K562 (cell line): ENCODE data around the gene SHF. TPM values are rescaled to one million over a fixed set of nuclear protein-coding genes. Genes with fewer than 3 reads are reported as not detected.

Experiments used
- CXXC5 ChIP-seq: fragments of 250-450 bp; sonication (Bioruptor Pico); IDR thresholded peaks from 2 replicates; pipeline ENCODE4 v1.8.0; 2022; ENCODE audit warnings: inconsistent platforms, mild to moderate bottlenecking, moderate library complexity
- ELK3 ChIP-seq: fragments of 450-650 bp; formaldehyde crosslinking; IDR thresholded peaks from 2 replicates; pipeline ENCODE4 v1.4.0; 2020; ENCODE audit warnings: mild to moderate bottlenecking
- ETV5 ChIP-seq: sonication (generic); formaldehyde crosslinking; IDR thresholded peaks from 2 replicates; pipeline ENCODE4 v1.4.0; 2020; ENCODE audit warnings: low read depth, mild to moderate bottlenecking, missing genetic modification reagents
- PBX2 ChIP-seq, 2 experiments: IDR thresholded peaks in 1 of 2; conservative IDR thresholded peaks in 1 of 2; 2 replicates each; pipeline ENCODE4 v1.6.1; 2016; ENCODE audit warnings: low read depth in 2 of 2, mild to moderate bottlenecking in 1 of 2, missing compliant biosample characterization in 1 of 2, missing genetic modification characterization in 1 of 2, moderate library complexity in 1 of 2
- RFX5 ChIP-seq: IDR thresholded peaks from 2 replicates; pipeline ENCODE4 v1.6.1; 2011; ENCODE audit warnings: low read depth, mild to moderate bottlenecking, improper control_type of control experiment, low read length
- RREB1 ChIP-seq: fragments of 250-450 bp; sonication (Bioruptor Pico); IDR thresholded peaks from 2 replicates; pipeline ENCODE4 v1.4.0; 2020
- SAP30 ChIP-seq: fragments of 200-600 bp; sonication (generic); IDR thresholded peaks from 2 replicates; pipeline ENCODE4 v1.6.1; 2012; ENCODE audit warnings: borderline replicate concordance, low read depth, mild to moderate bottlenecking, moderate library complexity, low read length, control low read depth, inconsistent platforms; ENCODE audit not compliant: insufficient read depth, poor library complexity, severe bottlenecking
- SMC3 ChIP-seq: conservative IDR thresholded peaks from 2 replicates; pipeline ENCODE4 v1.6.1; 2011; ENCODE audit warnings: low read depth, low read length, improper control_type of control experiment; ENCODE audit not compliant: insufficient read depth
- ZBTB43 ChIP-seq: sonication (generic); formaldehyde crosslinking; IDR thresholded peaks from 2 replicates; pipeline ENCODE4 v1.8.0; 2023; ENCODE audit warnings: mild to moderate bottlenecking, missing genetic modification reagents
- ZEB2 ChIP-seq: fragments of 450-650 bp; IDR thresholded peaks from 2 replicates; pipeline ENCODE4 v1.6.1; 2016
- ZNF165 ChIP-seq: fragments of 250-450 bp; sonication (Bioruptor Pico); IDR thresholded peaks from 2 replicates; pipeline ENCODE4 v1.4.0; 2020; ENCODE audit warnings: borderline replicate concordance
- ZNF347 ChIP-seq: fragments of 450-650 bp; formaldehyde crosslinking; IDR thresholded peaks from 2 replicates; pipeline ENCODE4 v1.4.0; 2020; ENCODE audit warnings: low read depth, mild to moderate bottlenecking, moderate library complexity
- ZNF449 ChIP-seq: fragments of 250-450 bp; sonication (Bioruptor Pico); IDR thresholded peaks from 2 replicates; pipeline ENCODE4 v1.8.0; 2022; ENCODE audit warnings: moderate library complexity, mild to moderate bottlenecking, inconsistent platforms
- polyA plus RNA-seq, 8 experiments: library from polyadenylated mRNA; depleted of rRNA in 4 of 8; stranded (reverse) in 5 of 8; unstranded in 3 of 8; fragments of >200 nt; fragmentation: Nextera tagmentation in 2 of 8; fragmentation: Illumina TruSeq in 1 of 8; extraction: Ambion mirVana in 2 of 8; extraction: Trizol in 1 of 8; gene quantifications; 2 replicates each; pipeline versions ENCODE4 v1.2.1 to v1.2.3, GENCODE V29; 2011 to 2014; ENCODE audit warnings: inconsistent platforms in 1 of 8, missing spikeins in 1 of 8
- total RNA-seq, 7 experiments: library from RNA; depleted of rRNA in 6 of 7; stranded (reverse); fragments of >200 nt in 6 of 7; fragmentation: Illumina TruSeq in 2 of 7; extraction: Trizol in 2 of 7; gene quantifications; 2 replicates each; pipeline versions ENCODE4 v1.2.1 to v1.2.3, GENCODE V29; 2011 to 2021; ENCODE audit warnings: low replicate concordance in 1 of 7

SHF gene
- total and polyA plus RNA-seq, 9 of the 15 experiments (the other 6 are each of a cell fraction or from before 2014, with no cell fraction given): 0.51 to 2.2 (median 0.85) TPM; not detected in 2

GRCh38 chr15:45198337-45199135 is 10.8 kb upstream of the SHF start (continued):
- TF ChIP-seq PBX2 (CRISPR knock-in tag; IDR thresholded peaks at IDR 0.05; ENCODE audit: low read depth) (no peak), PBX2 (tag; conservative IDR thresholded peaks at IDR 0.05; ENCODE audit: low read depth) (peak; percentile 56), SMC3 (no peak), ZEB2 (no peak), ETV5 (peak; percentile 87), RFX5 (peak; percentile 78), RREB1 (CRISPR knock-in tag) (peak; percentile 94), ZNF449 (CRISPR knock-in tag) (no peak), ZNF165 (CRISPR knock-in tag) (no peak), ELK3 (CRISPR knock-in tag) (no peak), CXXC5 (CRISPR knock-in tag) (peak; percentile 89), ZNF347 (CRISPR knock-in tag) (no peak), ZBTB43 (CRISPR knock-in tag) (no peak), SAP30 (no peak)
